Mesendoderm (in vitro differentiated cells): ENCODE measurements around the gene SLC39A9.

Experiments used
- DNase-seq: peaks from one replicate; pipeline ENCODE4 v3.0.0; 2013
- H2AK5ac ChIP-seq: 2 replicates; pipeline ENCODE4 v1.6.1; 2013; ENCODE audit warnings: low read length, inconsistent platforms
- H2BK120ac ChIP-seq: 2 replicates; pipeline ENCODE4 v1.6.1; 2013; ENCODE audit warnings: low read depth, mild to moderate bottlenecking, low read length, moderate library complexity, mixed read lengths
- H2BK15ac ChIP-seq: replicated peaks from 2 replicates; pipeline ENCODE4 v1.6.1; 2013; ENCODE audit warnings: low read depth, mild to moderate bottlenecking, moderate library complexity
- H2BK5ac ChIP-seq: 2 replicates; pipeline ENCODE4 v1.6.1; 2013; ENCODE audit warnings: low read length, inconsistent platforms
- H3K18ac ChIP-seq: 2 replicates; pipeline ENCODE4 v1.6.1; 2013; ENCODE audit warnings: mild to moderate bottlenecking, low read length, mixed read lengths
- H3K23ac ChIP-seq: one replicate; pipeline ENCODE4 v1.6.1; 2013; ENCODE audit warnings: low read length
- H3K27ac ChIP-seq: 2 replicates; pipeline ENCODE4 v1.5.1; 2013; ENCODE audit warnings: low read depth, mild to moderate bottlenecking, inconsistent platforms, low read length, moderate library complexity
- H3K27me3 ChIP-seq: 2 replicates; pipeline ENCODE4 v1.6.1; 2013; ENCODE audit warnings: low read length, control low read depth, mild to moderate bottlenecking, inconsistent platforms; ENCODE audit not compliant: insufficient read depth, poor library complexity
- H3K36me3 ChIP-seq: 2 replicates; pipeline ENCODE4 v1.6.1; 2013; ENCODE audit warnings: low read length, inconsistent platforms; ENCODE audit not compliant: control insufficient read depth, insufficient read depth
- H3K4ac ChIP-seq: one replicate; pipeline ENCODE4 v1.6.1; 2013; ENCODE audit warnings: low read depth, mild to moderate bottlenecking, low read length, moderate library complexity
- H3K4me1 ChIP-seq: 2 replicates; pipeline ENCODE4 v1.6.1; 2013; ENCODE audit warnings: low read depth, low read length, inconsistent platforms; ENCODE audit not compliant: control insufficient read depth
- H3K4me2 ChIP-seq: 2 replicates; pipeline ENCODE4 v1.6.1; 2013; ENCODE audit warnings: low read length
- H3K4me3 ChIP-seq: 2 replicates; pipeline ENCODE4 v1.5.1; 2013; ENCODE audit warnings: mild to moderate bottlenecking, low read length
- H3K56ac ChIP-seq: one replicate; pipeline ENCODE4 v1.6.1; 2013; ENCODE audit warnings: low read length
- H3K79me1 ChIP-seq: 2 replicates; pipeline ENCODE4 v1.6.1; 2013; ENCODE audit warnings: low read length, inconsistent platforms
- H3K79me2 ChIP-seq: 2 replicates; pipeline ENCODE4 v1.6.1; 2013; ENCODE audit warnings: mild to moderate bottlenecking, low read length; ENCODE audit not compliant: control insufficient read depth, insufficient read depth
- H3K9ac ChIP-seq: 2 replicates; pipeline ENCODE4 v1.6.1; 2013; ENCODE audit warnings: low read length, inconsistent platforms
- H4K5ac ChIP-seq: one replicate; pipeline ENCODE4 v1.6.1; 2013; ENCODE audit warnings: low read length
- H4K8ac ChIP-seq: one replicate; pipeline ENCODE4 v1.6.1; 2013; ENCODE audit warnings: low read depth, mild to moderate bottlenecking, control low read depth, low read length, moderate library complexity
- WGBS: extraction: QIAGEN DNeasy Blood & Tissue Kit; methylation state at CpG from one replicate; pipeline ENCODE4 v1.1.7; 2013; ENCODE audit warnings: low lambda C conversion rate, missing lambda C conversion rate; ENCODE audit not compliant: insufficient coverage; ENCODE audit errors: extremely low coverage; 5-methylcytosine and 5-hydroxymethylcytosine counted together

The SLC39A9 gene

DNA sequence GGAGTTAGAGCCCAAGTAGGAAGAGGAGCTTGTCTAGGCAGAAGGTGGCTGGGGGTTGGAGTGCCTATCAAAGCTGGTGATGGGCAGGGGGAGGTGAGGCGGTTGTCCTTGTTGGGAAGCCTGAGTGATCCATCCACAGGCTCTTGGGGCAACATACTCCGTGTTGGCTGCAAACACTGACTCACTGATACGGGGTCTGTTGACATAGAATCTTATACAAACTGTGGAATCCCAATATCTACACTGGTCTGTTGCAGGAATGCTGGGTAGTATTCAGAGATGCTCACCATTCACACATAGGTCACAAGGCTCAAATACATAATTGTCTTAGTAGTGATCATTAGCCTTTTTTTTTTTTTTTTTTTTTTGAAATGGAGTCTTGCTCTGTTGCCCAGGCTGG, 26.3 kb upstream of the SLC39A9 start:
- H4K5ac ChIP-seq, result no peak overlapping the region
- no peak overlapping the region for H4K8ac ChIP-seq
- no peak overlapping the region for H2AK5ac ChIP-seq
- no peaks in the 10 kb centered on the region for H3K4me1 ChIP-seq
- H3K79me1 ChIP-seq, result no peaks in the 10 kb centered on the region
- H3K9ac ChIP-seq, result no peak overlapping the region
- WGBS, result no CpG with 5 or more reads among the region's 3 CpGs
- no peak overlapping the region for H3K4ac ChIP-seq
- no peaks in the 10 kb centered on the region for H3K79me2 ChIP-seq
- H3K27ac ChIP-seq, result no peak overlapping the region
- H2BK120ac ChIP-seq, result no peak overlapping the region
- no peak for DNase-seq
- no peak overlapping the region for H3K4me2 ChIP-seq
- H3K36me3 ChIP-seq, result no peaks in the 10 kb centered on the region
- H3K4me3 ChIP-seq, result no peak overlapping the region
- H3K27me3 ChIP-seq, result no peaks in the 10 kb centered on the region
- H2BK5ac ChIP-seq, result no peak overlapping the region
- H3K18ac ChIP-seq, result no peak overlapping the region
- H3K56ac ChIP-seq, result no peak overlapping the region
- no peak overlapping the region for H2BK15ac ChIP-seq
- no peak overlapping the region for H3K23ac ChIP-seq

DNA sequence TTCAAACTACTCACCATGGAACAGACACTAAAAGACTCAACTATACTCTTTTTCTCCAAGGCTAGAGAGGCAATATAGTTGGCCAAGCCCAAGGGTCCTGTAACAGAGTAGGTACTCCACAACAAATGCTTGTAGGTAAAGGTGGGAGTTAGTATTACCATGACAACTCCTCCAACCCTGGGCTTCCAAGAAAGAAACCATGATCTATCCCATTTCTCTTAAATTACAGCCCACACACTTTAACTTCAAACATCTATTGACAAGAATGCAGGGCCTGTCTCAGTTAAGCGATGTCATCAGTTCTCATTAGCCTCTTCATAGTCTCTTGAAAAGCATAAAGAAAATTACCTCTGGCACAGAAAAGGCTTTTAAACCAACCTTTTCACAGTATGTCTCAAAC, 25.4 kb upstream of the SLC39A9 start:
- no peak overlapping the region for H2BK15ac ChIP-seq
- DNase-seq, result no peak
- no peak overlapping the region for H3K4me2 ChIP-seq
- H3K4me3 ChIP-seq, result no peak overlapping the region
- H3K4me1 ChIP-seq, result no peaks in the 10 kb centered on the region
- H3K27ac ChIP-seq, result no peak overlapping the region
- H3K9ac ChIP-seq, result no peak overlapping the region
- H4K5ac ChIP-seq, result no peak overlapping the region
- no peaks in the 10 kb centered on the region for H3K27me3 ChIP-seq
- no peak overlapping the region for H2BK120ac ChIP-seq
- no CpG with 5 or more reads among the region's 1 CpG for WGBS
- H4K8ac ChIP-seq, result no peak overlapping the region
- no peaks in the 10 kb centered on the region for H3K79me1 ChIP-seq
- no peak overlapping the region for H3K4ac ChIP-seq
- H3K56ac ChIP-seq, result no peak overlapping the region
- no peak overlapping the region for H2AK5ac ChIP-seq
- H2BK5ac ChIP-seq, result no peak overlapping the region
- H3K18ac ChIP-seq, result no peak overlapping the region
- H3K79me2 ChIP-seq, result no peaks in the 10 kb centered on the region
- H3K36me3 ChIP-seq, result no peaks in the 10 kb centered on the region
- H3K23ac ChIP-seq, result no peak overlapping the region

DNA sequence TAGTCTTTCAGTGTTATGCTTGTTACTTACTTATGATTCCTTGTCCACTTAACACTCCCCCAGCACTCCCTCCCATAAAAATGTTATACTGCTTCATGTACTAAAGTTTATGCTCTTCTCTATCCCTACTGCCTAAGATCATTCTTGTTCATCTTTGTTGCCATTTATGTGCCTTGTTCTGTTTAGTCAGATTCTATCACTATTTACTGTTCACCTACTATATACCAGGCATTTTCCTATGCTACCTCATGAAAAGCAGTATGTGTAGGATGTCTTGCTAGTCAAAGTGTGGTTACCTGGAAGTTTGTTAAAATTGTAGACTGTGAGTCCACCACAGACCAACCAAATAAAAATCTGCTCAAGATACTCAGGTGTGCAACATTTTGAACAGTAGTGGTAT, 24.3 kb upstream of the SLC39A9 start:
- H3K4ac ChIP-seq, result no peak overlapping the region
- no peak overlapping the region for H2BK15ac ChIP-seq
- H3K27ac ChIP-seq, result no peak overlapping the region
- no peak overlapping the region for H4K5ac ChIP-seq
- no peak overlapping the region for H3K56ac ChIP-seq
- no peak overlapping the region for H3K18ac ChIP-seq
- H3K4me3 ChIP-seq, result no peak overlapping the region
- H3K79me2 ChIP-seq, result no peaks in the 10 kb centered on the region
- no peaks in the 10 kb centered on the region for H3K4me1 ChIP-seq
- H3K9ac ChIP-seq, result no peak overlapping the region
- H2BK120ac ChIP-seq, result no peak overlapping the region
- H4K8ac ChIP-seq, result no peak overlapping the region
- H3K36me3 ChIP-seq, result no peaks in the 10 kb centered on the region
- no peak overlapping the region for H3K4me2 ChIP-seq
- H2BK5ac ChIP-seq, result no peak overlapping the region
- H3K27me3 ChIP-seq, result no peaks in the 10 kb centered on the region
- DNase-seq, result no peak
- no peak overlapping the region for H3K23ac ChIP-seq
- no peaks in the 10 kb centered on the region for H3K79me1 ChIP-seq
- no peak overlapping the region for H2AK5ac ChIP-seq

DNA sequence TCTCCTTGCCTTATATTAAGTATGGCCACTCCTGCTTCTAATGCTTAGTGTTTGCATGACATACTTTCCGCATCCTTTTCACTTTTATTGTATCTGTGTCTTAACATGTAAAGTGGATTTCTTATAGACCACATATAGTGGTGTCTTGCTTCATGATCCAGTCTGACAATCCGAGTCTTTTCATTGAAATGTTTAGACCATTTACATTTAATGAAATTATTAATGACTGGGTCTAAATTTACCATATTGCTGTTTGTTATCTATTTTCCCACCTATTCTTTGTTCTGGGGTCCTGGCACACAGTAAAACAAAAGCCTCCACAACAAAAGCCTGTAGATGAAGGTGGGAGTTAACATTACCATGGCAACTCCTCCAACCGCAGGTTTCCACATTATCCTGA, 23.3 kb upstream of the SLC39A9 start:
- no peak overlapping the region for H4K8ac ChIP-seq
- no peak overlapping the region for H3K4me3 ChIP-seq
- no peak overlapping the region for H3K27ac ChIP-seq
- no peak overlapping the region for H3K9ac ChIP-seq
- no peak overlapping the region for H2AK5ac ChIP-seq
- H3K36me3 ChIP-seq, result no peaks in the 10 kb centered on the region
- H2BK120ac ChIP-seq, result no peak overlapping the region
- H4K5ac ChIP-seq, result no peak overlapping the region
- H2BK15ac ChIP-seq, result no peak overlapping the region
- no peaks in the 10 kb centered on the region for H3K4me1 ChIP-seq
- no peak overlapping the region for H3K56ac ChIP-seq
- DNase-seq, result no peak
- H3K23ac ChIP-seq, result no peak overlapping the region
- H3K18ac ChIP-seq, result no peak overlapping the region
- no peaks in the 10 kb centered on the region for H3K27me3 ChIP-seq
- no peak overlapping the region for H3K4me2 ChIP-seq
- no peaks in the 10 kb centered on the region for H3K79me1 ChIP-seq
- no CpG with 5 or more reads among the region's 3 CpGs for WGBS
- H2BK5ac ChIP-seq, result no peak overlapping the region
- H3K79me2 ChIP-seq, result no peaks in the 10 kb centered on the region
- no peak overlapping the region for H3K4ac ChIP-seq

DNA sequence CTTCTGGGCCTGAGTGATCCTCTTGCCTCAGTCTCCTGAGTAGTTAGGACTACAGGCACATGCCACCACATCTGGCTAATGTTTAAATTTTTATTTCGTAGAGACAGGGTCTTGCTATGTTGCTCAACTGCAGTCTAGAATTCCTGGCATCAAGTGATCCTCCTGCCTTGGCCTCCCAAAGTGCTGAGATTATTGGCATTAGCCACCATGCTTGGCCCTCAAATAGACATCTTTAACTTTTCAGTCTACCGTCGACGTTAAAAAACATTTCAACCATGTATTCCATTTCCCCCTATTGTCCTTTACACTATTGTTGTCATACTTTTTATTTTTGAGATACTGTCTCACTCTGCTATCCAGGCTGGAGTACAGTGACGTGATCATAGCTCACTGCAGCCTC, 22.8 kb upstream of the SLC39A9 start:
- peaks cover 1% of the 10 kb centered on the region for H3K36me3 ChIP-seq
- no peak overlapping the region for H3K56ac ChIP-seq
- H3K79me1 ChIP-seq, result peaks cover 2% of the 10 kb centered on the region
- H2BK15ac ChIP-seq, result no peak overlapping the region
- no peak overlapping the region for H3K4ac ChIP-seq
- DNase-seq, result no peak
- no peaks in the 10 kb centered on the region for H3K79me2 ChIP-seq
- no peak overlapping the region for H4K8ac ChIP-seq
- no peak overlapping the region for H4K5ac ChIP-seq
- no peak overlapping the region for H2BK120ac ChIP-seq
- H3K4me2 ChIP-seq, result no peak overlapping the region
- no peak overlapping the region for H2BK5ac ChIP-seq
- no peaks in the 10 kb centered on the region for H3K4me1 ChIP-seq
- no peak overlapping the region for H3K4me3 ChIP-seq
- H3K23ac ChIP-seq, result no peak overlapping the region
- WGBS, result no CpG with 5 or more reads among the region's 5 CpGs
- no peak overlapping the region for H3K27ac ChIP-seq
- H3K27me3 ChIP-seq, result no peaks in the 10 kb centered on the region
- H2AK5ac ChIP-seq, result no peak overlapping the region
- H3K18ac ChIP-seq, result no peak overlapping the region
- H3K9ac ChIP-seq, result no peak overlapping the region

DNA sequence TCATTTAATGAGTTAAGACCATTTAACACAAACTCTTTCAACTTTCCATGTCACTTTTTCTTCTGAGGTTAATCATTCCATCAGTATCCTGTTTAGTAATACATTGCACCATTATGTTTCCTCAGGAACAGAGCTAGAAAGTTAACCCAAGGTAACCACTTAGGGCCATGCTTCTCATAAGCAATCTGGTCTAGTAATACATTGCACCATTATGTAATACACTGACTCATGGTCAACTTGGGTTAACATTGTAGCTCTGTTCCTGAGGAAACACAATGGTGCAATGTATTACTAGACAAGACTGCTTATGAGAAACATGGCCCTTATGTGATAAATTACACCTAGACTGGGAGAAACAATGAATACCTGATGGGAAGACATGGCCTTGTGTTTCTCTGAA, 22.1 kb upstream of the SLC39A9 start:
- no peak overlapping the region for H3K56ac ChIP-seq
- no peak overlapping the region for H3K27ac ChIP-seq
- peaks cover 2% of the 10 kb centered on the region for H3K79me1 ChIP-seq
- H4K8ac ChIP-seq, result no peak overlapping the region
- no peak overlapping the region for H3K9ac ChIP-seq
- H3K27me3 ChIP-seq, result no peaks in the 10 kb centered on the region
- H2BK120ac ChIP-seq, result no peak overlapping the region
- H3K4me3 ChIP-seq, result no peak overlapping the region
- H2AK5ac ChIP-seq, result no peak overlapping the region
- no peaks in the 10 kb centered on the region for H3K4me1 ChIP-seq
- no peak for DNase-seq
- H2BK5ac ChIP-seq, result no peak overlapping the region
- H3K4me2 ChIP-seq, result no peak overlapping the region
- no peaks in the 10 kb centered on the region for H3K79me2 ChIP-seq
- H4K5ac ChIP-seq, result no peak overlapping the region
- H3K23ac ChIP-seq, result no peak overlapping the region
- peaks cover 1% of the 10 kb centered on the region for H3K36me3 ChIP-seq
- H2BK15ac ChIP-seq, result no peak overlapping the region
- H3K18ac ChIP-seq, result no peak overlapping the region
- H3K4ac ChIP-seq, result no peak overlapping the region
